Naive thymus-derived CD4-positive, alpha-beta T cell (primary cell): Measurements from ENCODE around the gene MYT1. TPM values are rescaled to one million over a fixed set of nuclear protein-coding genes. Genes with fewer than 3 reads are reported as not detected.
A peak's percentile ranks its signal among the peaks of the same experiment; 100 is the strongest.

ENCODE experiments used
- ATAC-seq: fragments of 150-1000 bp; cut with Tn5 transposase; 2 replicates; pipeline ENCODE4 v1.10.0; 2021; ENCODE audit warnings: mild to moderate bottlenecking, moderate library complexity
- CTCF ChIA-PET: fragments of 350-600 bp; sonication (Branson Sonifier 250); formaldehyde crosslinking; loops from one replicate; lab custom pipeline; 2021; ENCODE audit warnings: antibody characterized with exemption; lab: Charles Lee
- POLR2A ChIA-PET: fragments of 350-600 bp; sonication (Branson Sonifier 250); formaldehyde crosslinking; loops from one replicate; lab custom pipeline; 2021; ENCODE audit warnings: antibody characterized with exemption, inconsistent platforms; lab: Charles Lee
- DNase-seq, 9 donors: peaks; one replicate each; pipeline versions ENCODE4 v3.0.0 to v3.0.0-alpha.2; 2020 to 2022; ENCODE audit warnings: mixed read lengths in 1 of 9
- H3K27ac ChIP-seq: one replicate; pipeline ENCODE4 v1.7.0; 2013; ENCODE audit warnings: mild to moderate bottlenecking, low read depth, low read length, moderate library complexity
- H3K27me3 ChIP-seq, 2 donors: one replicate each; pipeline ENCODE4 v1.7.0; 2013; ENCODE audit warnings: low read length in 2 of 2, mild to moderate bottlenecking in 2 of 2, moderate library complexity in 2 of 2; ENCODE audit not compliant: control insufficient read depth in 2 of 2, insufficient read depth in 2 of 2
- H3K36me3 ChIP-seq, 3 experiments: 1 replicate in 2 of 3; 2 replicates in 1 of 3; pipeline ENCODE4 v1.7.0; 2013; ENCODE audit warnings: low read length in 3 of 3, mild to moderate bottlenecking in 3 of 3, moderate library complexity in 1 of 3; ENCODE audit not compliant: insufficient read depth in 3 of 3, control insufficient read depth in 2 of 3
- H3K4me1 ChIP-seq, 2 donors: one replicate each; pipeline ENCODE4 v1.7.0; 2013; ENCODE audit warnings: low read length in 2 of 2, mild to moderate bottlenecking in 2 of 2, moderate library complexity in 1 of 2; ENCODE audit not compliant: control insufficient read depth in 2 of 2, insufficient read depth in 2 of 2
- H3K4me3 ChIP-seq: 2 replicates; pipeline ENCODE4 v1.7.0; 2013; ENCODE audit warnings: mild to moderate bottlenecking, low read length
- H3K9me3 ChIP-seq, 3 experiments: 1 replicate in 2 of 3; 2 replicates in 1 of 3; pipeline ENCODE4 v1.7.0; 2013; ENCODE audit warnings: low read length in 3 of 3; ENCODE audit not compliant: control insufficient read depth in 2 of 3
- H3K27ac Mint-ChIP-seq, 9 donors: one replicate each; pipeline ENCODE4 v1.8.0; 2020 to 2022; ENCODE audit warnings: mixed read lengths in 9 of 9, mild to moderate bottlenecking in 8 of 9, moderate library complexity in 5 of 9, inconsistent platforms in 2 of 9
- H3K27me3 Mint-ChIP-seq, 5 donors: one replicate each; pipeline ENCODE4 v1.8.0; 2021 to 2022; ENCODE audit warnings: mixed read lengths in 5 of 5, mild to moderate bottlenecking in 1 of 5
- H3K36me3 Mint-ChIP-seq, 5 donors: one replicate each; pipeline ENCODE4 v1.8.0; 2020 to 2022; ENCODE audit warnings: mixed read lengths in 5 of 5, mild to moderate bottlenecking in 3 of 5, inconsistent platforms in 1 of 5
- H3K4me1 Mint-ChIP-seq, 7 donors: one replicate each; pipeline ENCODE4 v1.8.0; 2020 to 2022; ENCODE audit warnings: mixed read lengths in 7 of 7, mild to moderate bottlenecking in 3 of 7, inconsistent platforms in 1 of 7
- H3K4me3 Mint-ChIP-seq, 10 donors: one replicate each; pipeline ENCODE4 v1.8.0; 2020 to 2022; ENCODE audit warnings: mild to moderate bottlenecking in 10 of 10, mixed read lengths in 10 of 10, moderate library complexity in 6 of 10, inconsistent platforms in 2 of 10
- H3K9me3 Mint-ChIP-seq, 11 donors: one replicate each; pipeline ENCODE4 v1.8.0; 2020 to 2022; ENCODE audit warnings: mixed read lengths in 11 of 11, mild to moderate bottlenecking in 4 of 11, inconsistent platforms in 1 of 11, moderate library complexity in 1 of 11
- intact Hi-C, 2 donors: fragments of 100-400 bp; cut with micrococcal nuclease; formaldehyde crosslinking; loops; one replicate each; pipeline ENCODE4 v1.15.1; 2023
- polyA plus RNA-seq, 2 donors: library from polyadenylated mRNA; unstranded; fragments of 300-500 nt; fragmentation: Illumina TruSeq; gene quantifications; one replicate each; pipeline ENCODE4 v1.2.3, GENCODE V29; 2021
- total RNA-seq, 6 experiments: library from RNA in 5 of 6; stranded (reverse) in 5 of 6; gene quantifications; 1 replicate in 5 of 6; 2 replicates in 1 of 6; pipeline ENCODE4 v1.2.3 and lab custom pipeline; 2021 to 2026

Gene MYT1
- total and polyA plus RNA-seq, 7 experiments from 2014 or later = not detected

DNA sequence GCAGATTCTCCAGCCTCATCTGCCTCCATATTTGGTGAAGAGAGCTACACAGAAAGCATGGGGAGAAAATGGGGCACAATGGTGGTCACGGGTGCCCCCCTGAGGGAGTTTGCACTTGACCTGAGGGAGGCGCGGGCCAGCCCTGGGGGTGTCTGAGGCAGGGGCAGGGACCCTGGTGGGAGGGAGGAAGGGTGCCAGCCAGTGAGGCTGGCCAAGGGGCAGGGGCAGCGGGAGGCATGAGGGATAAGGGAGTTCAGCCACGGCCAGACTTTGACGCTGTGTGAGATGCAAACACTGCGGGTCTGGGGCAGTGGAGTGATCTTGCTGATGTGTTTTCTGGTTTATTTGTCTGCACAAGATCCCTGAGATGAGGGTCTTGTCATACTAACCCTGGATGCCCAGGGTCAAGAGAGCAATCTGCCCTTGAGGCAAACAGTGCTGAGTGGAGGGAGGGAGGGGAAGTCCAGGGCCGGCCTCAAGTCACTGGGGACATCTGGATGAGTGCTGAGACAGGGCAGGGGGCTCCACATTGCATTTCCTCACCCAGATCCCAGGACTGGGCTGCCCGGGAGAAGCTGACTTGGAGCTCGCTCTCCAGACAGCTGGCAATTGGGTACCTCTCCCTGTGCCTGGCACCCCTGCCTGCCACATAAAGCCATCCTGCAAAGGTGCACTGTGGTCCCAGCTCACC, 82.5 kb downstream of the MYT1 start:
- peaks cover 0 to 2% (median 0%) of the 10 kb centered on the region in 7 donors for H3K4me1 Mint-ChIP-seq
- POLR2A ChIA-PET = interaction anchor here (0.9 kb wide), 1 partner anchor 9 kb away, joined by 3 read pairs; the partner anchor contains the start of gene PCMTD2
- Histone ChIP-seq H3K9me3 (no peaks in the 10 kb centered on the region), H3K27me3 (no peaks in the 10 kb centered on the region), H3K27ac (no peak overlapping the region), H3K36me3 (no peaks in the 10 kb centered on the region), H3K4me3 (no peak overlapping the region), H3K4me1 (no peaks in the 10 kb centered on the region)
- H3K27me3 Mint-ChIP-seq = peaks cover 4 to 41% (median 15%) of the 10 kb centered on the region in 5 donors
- no peak overlapping the region for H3K27ac Mint-ChIP-seq
- no peak overlapping the region for H3K4me3 Mint-ChIP-seq
- H3K9me3 Mint-ChIP-seq = peaks cover 0 to 2% (median 0%) of the 10 kb centered on the region in 11 donors
- no peak for ATAC-seq
- CTCF ChIA-PET = no interaction called here
- DNase-seq = no peak
- H3K36me3 Mint-ChIP-seq = no peaks in the 10 kb centered on the region
- intact Hi-C loops = no loop called here

DNA sequence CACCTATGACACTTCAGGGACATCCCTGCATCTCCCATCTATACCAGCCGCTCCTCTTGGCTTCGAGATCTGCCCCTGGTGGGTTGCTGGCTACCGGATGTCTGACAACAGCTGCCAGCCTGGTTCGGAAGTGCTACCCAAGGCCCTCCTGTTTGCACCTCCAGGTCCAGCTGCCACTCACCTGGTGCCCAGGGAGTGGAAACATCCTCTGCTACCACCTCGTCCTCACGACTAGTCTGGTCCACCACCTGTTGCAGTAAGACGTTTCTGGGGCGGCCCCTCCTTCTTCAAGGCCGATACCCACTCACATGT, 83.0 kb downstream of the MYT1 start:
- peaks cover 0 to 2% (median 0%) of the 10 kb centered on the region in 11 donors for H3K9me3 Mint-ChIP-seq
- DNase-seq (peak in 1 of 9 donors; percentile 16), ATAC-seq (no peak)
- peak overlapping the region in 1 of 10 donors; percentile 19 for H3K4me3 Mint-ChIP-seq
- no peaks in the 10 kb centered on the region for H3K27me3 ChIP-seq
- ChIA-PET CTCF (no interaction called here), POLR2A (interaction anchor here (0.9 kb wide), 1 partner anchor 8 kb away, joined by 3 read pairs; the partner anchor contains the start of gene PCMTD2)
- peak overlapping the region in 1 of 9 donors; percentile 25 for H3K27ac Mint-ChIP-seq
- no peaks in the 10 kb centered on the region for H3K36me3 ChIP-seq
- intact Hi-C loops = no loop called here
- H3K4me1 ChIP-seq = no peaks in the 10 kb centered on the region
- no peak overlapping the region for H3K27ac ChIP-seq
- no peak overlapping the region for H3K4me3 ChIP-seq
- H3K27me3 Mint-ChIP-seq = peaks cover 4 to 41% (median 16%) of the 10 kb centered on the region in 5 donors
- H3K9me3 ChIP-seq = no peaks in the 10 kb centered on the region
- peaks cover 0 to 2% (median 0%) of the 10 kb centered on the region in 7 donors for H3K4me1 Mint-ChIP-seq
- no peaks in the 10 kb centered on the region for H3K36me3 Mint-ChIP-seq

DNA sequence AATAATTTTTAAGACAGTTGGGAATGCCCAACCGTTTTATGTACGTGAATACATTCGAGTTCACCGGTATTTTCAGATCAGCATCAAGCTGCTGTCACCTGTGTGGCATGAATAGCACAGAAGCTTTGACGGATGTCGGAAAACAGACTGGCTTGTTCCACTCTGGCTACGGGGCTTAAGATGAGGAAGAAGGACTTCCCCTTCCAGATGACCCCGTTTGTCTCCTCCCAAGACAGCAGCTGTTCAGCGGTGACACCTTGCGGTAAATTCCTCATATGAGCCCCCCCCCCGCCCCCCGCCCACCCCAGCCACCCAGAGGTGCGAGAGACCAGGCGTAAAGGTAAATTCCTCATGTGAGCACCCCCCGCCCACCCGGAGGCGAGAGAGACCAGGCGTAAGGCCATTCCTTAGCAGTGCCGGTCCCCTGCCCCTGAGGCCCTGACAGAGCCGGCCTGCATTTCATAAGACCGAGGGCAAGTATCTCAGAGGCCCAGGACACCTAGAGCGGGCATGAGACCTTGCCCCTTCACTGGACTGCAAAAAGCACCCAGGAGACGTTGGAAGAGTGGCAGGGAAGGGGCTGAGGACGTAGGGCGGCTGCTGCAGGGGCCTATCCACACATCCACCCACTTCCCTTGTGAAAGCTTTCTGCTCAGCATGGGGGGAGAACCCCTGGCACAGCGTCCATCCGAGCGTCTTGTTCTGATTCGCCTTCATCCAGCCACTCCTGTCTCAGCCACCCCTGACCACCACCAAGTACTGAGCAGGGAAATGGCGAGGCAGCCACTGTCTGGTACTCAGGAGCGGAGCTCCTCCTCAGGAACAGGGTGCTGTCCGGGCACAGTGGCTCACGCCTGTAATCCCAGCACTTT, 84.0 kb downstream of the MYT1 start:
- H3K27me3 Mint-ChIP-seq = peaks cover 4 to 47% (median 18%) of the 10 kb centered on the region in 5 donors
- ChIA-PET CTCF (no interaction called here), POLR2A (interaction anchor here (0.9 kb wide), 1 partner anchor 7 kb away, joined by 3 read pairs; the partner anchor contains the start of gene PCMTD2)
- no peak for ATAC-seq
- intact Hi-C loops = no loop called here
- no peaks in the 10 kb centered on the region for H3K36me3 Mint-ChIP-seq
- H3K27ac Mint-ChIP-seq = no peak overlapping the region
- H3K9me3 Mint-ChIP-seq = peaks cover 0 to 2% (median 0%) of the 10 kb centered on the region in 11 donors
- DNase-seq = peak in 1 of 9 donors; percentile 17
- Histone ChIP-seq H3K36me3 (no peaks in the 10 kb centered on the region), H3K4me3 (no peak overlapping the region), H3K4me1 (no peaks in the 10 kb centered on the region), H3K27me3 (no peaks in the 10 kb centered on the region), H3K27ac (no peak overlapping the region), H3K9me3 (no peaks in the 10 kb centered on the region)
- no peak overlapping the region for H3K4me3 Mint-ChIP-seq
- H3K4me1 Mint-ChIP-seq = peaks cover 0 to 2% (median 0%) of the 10 kb centered on the region in 7 donors

DNA sequence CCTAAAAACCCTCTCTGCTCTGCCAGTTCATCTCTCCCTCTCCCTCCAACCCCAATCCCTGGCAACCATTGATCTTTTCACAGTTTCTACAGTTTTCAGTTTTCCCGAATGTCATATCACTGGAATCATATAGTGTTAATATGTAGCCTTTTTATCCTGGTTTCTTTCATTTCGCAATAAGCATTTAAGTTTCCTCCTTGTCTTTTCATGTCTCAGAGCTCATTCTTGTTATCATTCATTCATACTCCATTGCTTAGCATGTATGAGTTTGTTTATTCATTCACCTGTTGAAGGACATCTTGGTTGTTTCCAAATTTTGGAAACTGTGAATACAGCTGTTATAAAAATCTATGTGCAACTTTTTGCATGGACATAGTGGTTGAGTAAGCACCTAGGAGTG, 85.8 kb downstream of the MYT1 start:
- Histone ChIP-seq H3K4me1 (peaks cover 4 to 5% of the 10 kb centered on the region in 2 donors), H3K27me3 (no peaks in the 10 kb centered on the region), H3K36me3 (no peaks in the 10 kb centered on the region), H3K4me3 (no peak overlapping the region), H3K27ac (no peak overlapping the region), H3K9me3 (no peaks in the 10 kb centered on the region)
- Mint-ChIP-seq H3K36me3 (no peaks in the 10 kb centered on the region), H3K9me3 (peaks cover 0 to 2% (median 0%) of the 10 kb centered on the region in 11 donors), H3K27me3 (peaks cover 4 to 42% (median 15%) of the 10 kb centered on the region in 5 donors), H3K27ac (peak overlapping the region in 1 of 9 donors; percentile 4), H3K4me3 (no peak overlapping the region), H3K4me1 (peaks cover 5 to 9% (median 8%) of the 10 kb centered on the region in 7 donors)
- POLR2A ChIA-PET = interaction anchor here (0.9 kb wide), 1 partner anchor 8 kb away, joined by 6 read pairs; no protein-coding TSS in a partner anchor
- intact Hi-C loops = no loop called here
- CTCF ChIA-PET = no interaction called here
- DNase-seq (no peak), ATAC-seq (no peak)

DNA sequence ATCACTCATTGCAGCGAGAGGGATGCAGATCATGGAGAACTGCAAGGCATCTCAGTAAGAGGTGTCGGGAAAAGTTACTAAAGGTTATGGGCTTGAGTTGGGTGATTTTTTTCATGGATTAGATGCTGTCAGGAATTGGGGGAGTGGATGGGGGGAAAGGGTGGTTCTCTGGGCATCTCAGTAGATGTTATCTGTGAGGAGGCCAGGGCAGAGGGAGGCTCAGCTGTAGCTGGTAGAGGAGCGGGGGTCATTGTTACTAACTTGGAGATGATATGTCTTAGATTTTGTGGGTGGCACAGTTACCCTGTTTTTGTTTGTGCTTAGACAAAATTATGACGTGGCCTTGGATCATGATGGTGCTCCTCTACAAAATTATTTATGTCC, 88.7 kb downstream of the MYT1 start:
- H3K36me3 ChIP-seq = no peaks in the 10 kb centered on the region
- no peak overlapping the region for H3K4me3 Mint-ChIP-seq
- peaks cover 0 to 6% (median 0%) of the 10 kb centered on the region in 11 donors for H3K9me3 Mint-ChIP-seq
- ChIA-PET POLR2A (no interaction called here), CTCF (no interaction called here)
- H3K36me3 Mint-ChIP-seq = peaks cover 0 to 6% (median 2%) of the 10 kb centered on the region in 5 donors
- no peak for ATAC-seq
- no peaks in the 10 kb centered on the region for H3K9me3 ChIP-seq
- no peak for DNase-seq
- H3K4me1 Mint-ChIP-seq = peaks cover 25 to 29% (median 28%) of the 10 kb centered on the region in 7 donors
- H3K4me1 ChIP-seq = peaks cover 25 to 26% of the 10 kb centered on the region in 2 donors
- intact Hi-C loops = no loop called here
- no peaks in the 10 kb centered on the region for H3K27me3 ChIP-seq
- H3K4me3 ChIP-seq = no peak overlapping the region
- peak overlapping the region in 1 of 9 donors; percentile 48 for H3K27ac Mint-ChIP-seq
- no peak overlapping the region for H3K27ac ChIP-seq
- peaks cover 0 to 35% (median 6%) of the 10 kb centered on the region in 5 donors for H3K27me3 Mint-ChIP-seq

DNA sequence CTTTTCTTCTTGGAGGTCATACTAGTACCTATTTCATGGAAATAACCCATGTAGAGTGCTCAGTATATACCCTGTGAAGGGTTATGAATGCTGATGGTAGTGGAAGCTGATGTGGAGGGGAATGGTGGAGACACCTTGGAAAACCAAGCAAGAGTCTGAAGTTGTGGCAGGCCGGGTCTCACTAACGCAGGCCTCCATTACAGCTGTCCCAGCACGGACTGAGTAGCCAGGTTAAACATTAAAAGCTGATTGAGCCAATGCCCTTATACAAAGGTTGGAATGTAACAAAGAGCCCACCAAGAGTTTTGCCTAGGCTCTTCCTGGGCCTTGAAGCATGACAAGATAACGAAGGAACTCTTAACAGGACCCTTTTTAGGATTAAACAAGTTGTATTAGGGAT, 89.2 kb downstream of the MYT1 start:
- peaks cover 0 to 6% (median 2%) of the 10 kb centered on the region in 5 donors for H3K36me3 Mint-ChIP-seq
- H3K27ac ChIP-seq = no peak overlapping the region
- H3K4me3 ChIP-seq = no peak overlapping the region
- ChIA-PET POLR2A (no interaction called here), CTCF (no interaction called here)
- H3K9me3 Mint-ChIP-seq = peaks cover 0 to 6% (median 0%) of the 10 kb centered on the region in 11 donors
- no peaks in the 10 kb centered on the region for H3K36me3 ChIP-seq
- no peaks in the 10 kb centered on the region for H3K27me3 ChIP-seq
- no peaks in the 10 kb centered on the region for H3K9me3 ChIP-seq
- no peak overlapping the region for H3K4me3 Mint-ChIP-seq
- peaks cover 0 to 35% (median 6%) of the 10 kb centered on the region in 5 donors for H3K27me3 Mint-ChIP-seq
- H3K4me1 Mint-ChIP-seq = peaks cover 29 to 34% (median 32%) of the 10 kb centered on the region in 7 donors
- no peak for ATAC-seq
- intact Hi-C loops = no loop called here
- DNase-seq = no peak
- H3K4me1 ChIP-seq = peaks cover 29 to 30% of the 10 kb centered on the region in 2 donors
- peak overlapping the region in 2 of 9 donors; percentile 53 to 63 for H3K27ac Mint-ChIP-seq
